HUES6 (cell line): Measurements from ENCODE around the gene OLFM2.

ENCODE experiments used
- H3K27ac ChIP-seq: 2 replicates; pipeline ENCODE4 v1.7.0; 2013; ENCODE audit warnings: low read depth, mild to moderate bottlenecking, low read length, inconsistent platforms
- H3K27me3 ChIP-seq: 2 replicates; pipeline ENCODE4 v1.6.1; 2013; ENCODE audit warnings: low read length; ENCODE audit not compliant: control insufficient read depth, insufficient read depth
- H3K36me3 ChIP-seq: 2 replicates; pipeline ENCODE4 v1.6.1; 2013; ENCODE audit warnings: low read length; ENCODE audit not compliant: control insufficient read depth, insufficient read depth
- H3K4me1 ChIP-seq: 2 replicates; pipeline ENCODE4 v1.6.1; 2013; ENCODE audit warnings: low read length; ENCODE audit not compliant: control insufficient read depth, insufficient read depth
- H3K4me3 ChIP-seq: 2 replicates; pipeline ENCODE4 v1.5.1; 2013; ENCODE audit warnings: low read depth, low read length
- H3K9ac ChIP-seq: one replicate; pipeline ENCODE4 v1.6.1; 2013; ENCODE audit warnings: mild to moderate bottlenecking, low read length
- H3K9me3 ChIP-seq: 2 replicates; pipeline ENCODE4 v1.6.1; 2013; ENCODE audit warnings: low read depth, low read length; ENCODE audit not compliant: control insufficient read depth, insufficient read depth

OLFM2 gene

GRCh38 chr19:9860407-9860806 lies 75.9 kb downstream of the OLFM2 start:
- H3K27ac ChIP-seq: no peak overlapping the region
- H3K4me3 ChIP-seq: no peak overlapping the region
- H3K27me3 ChIP-seq: no peaks in the 10 kb centered on the region
- H3K36me3 ChIP-seq: peaks cover 20% of the 10 kb centered on the region
- no peaks in the 10 kb centered on the region for H3K9me3 ChIP-seq
- H3K9ac ChIP-seq: no peak overlapping the region
- no peaks in the 10 kb centered on the region for H3K4me1 ChIP-seq

GRCh38 chr19:9858766-9859165 lies 77.5 kb downstream of the OLFM2 start:
- Histone ChIP-seq H3K27ac (no peak overlapping the region), H3K9me3 (no peaks in the 10 kb centered on the region)

GRCh38 chr19:9857920-9858746 lies 78.2 kb downstream of the OLFM2 start:
- Histone ChIP-seq H3K9ac (no peak overlapping the region), H3K9me3 (no peaks in the 10 kb centered on the region), H3K4me3 (no peak overlapping the region), H3K27ac (no peak overlapping the region), H3K4me1 (no peaks in the 10 kb centered on the region), H3K36me3 (peaks cover 25% of the 10 kb centered on the region), H3K27me3 (no peaks in the 10 kb centered on the region)

More at GRCh38 chr19:9858766-9859165, 77.5 kb downstream of the OLFM2 start:
- no peak overlapping the region for H3K9ac ChIP-seq
- H3K27me3 ChIP-seq: no peaks in the 10 kb centered on the region
- H3K4me3 ChIP-seq: no peak overlapping the region
- H3K4me1 ChIP-seq: no peaks in the 10 kb centered on the region
- H3K36me3 ChIP-seq: peaks cover 27% of the 10 kb centered on the region

- Histone ChIP-seq H3K9me3 (no peaks in the 10 kb centered on the region), H3K27ac (no peak overlapping the region), H3K9ac (no peak overlapping the region), H3K4me3 (no peak overlapping the region), H3K27me3 (no peaks in the 10 kb centered on the region), H3K36me3 (peaks cover 24% of the 10 kb centered on the region), H3K4me1 (no peaks in the 10 kb centered on the region)
Observed at GRCh38 chr19:9857076-9857721, 79.1 kb downstream of the OLFM2 start.

GRCh38 chr19:9856609-9857008 lies 79.7 kb downstream of the OLFM2 start:
- Histone ChIP-seq H3K9me3 (no peaks in the 10 kb centered on the region), H3K27ac (no peak overlapping the region), H3K4me3 (no peak overlapping the region), H3K27me3 (no peaks in the 10 kb centered on the region), H3K9ac (no peak overlapping the region), H3K4me1 (no peaks in the 10 kb centered on the region), H3K36me3 (peaks cover 26% of the 10 kb centered on the region)

- H3K4me3 ChIP-seq: no peak overlapping the region
- no peak overlapping the region for H3K27ac ChIP-seq
- peaks cover 31% of the 10 kb centered on the region for H3K36me3 ChIP-seq
- H3K27me3 ChIP-seq: no peaks in the 10 kb centered on the region
- no peak overlapping the region for H3K9ac ChIP-seq
- no peaks in the 10 kb centered on the region for H3K9me3 ChIP-seq
- H3K4me1 ChIP-seq: peaks cover 13% of the 10 kb centered on the region
Observed at GRCh38 chr19:9854282-9854846, 82.0 kb downstream of the OLFM2 start.

- Histone ChIP-seq H3K9ac (peak overlapping the region; percentile 17), H3K36me3 (peaks cover 34% of the 10 kb centered on the region), H3K27ac (no peak overlapping the region), H3K4me3 (no peak overlapping the region), H3K9me3 (no peaks in the 10 kb centered on the region), H3K4me1 (peaks cover 26% of the 10 kb centered on the region), H3K27me3 (no peaks in the 10 kb centered on the region)
Observed at GRCh38 chr19:9850235-9850959, 85.9 kb downstream of the OLFM2 start.

GRCh38 chr19:9849791-9850190 lies 86.5 kb downstream of the OLFM2 start:
- peaks cover 26% of the 10 kb centered on the region for H3K4me1 ChIP-seq
- peaks cover 38% of the 10 kb centered on the region for H3K36me3 ChIP-seq
- no peak overlapping the region for H3K9ac ChIP-seq
- H3K27me3 ChIP-seq: no peaks in the 10 kb centered on the region
- H3K27ac ChIP-seq: no peak overlapping the region
- H3K4me3 ChIP-seq: no peak overlapping the region
- H3K9me3 ChIP-seq: no peaks in the 10 kb centered on the region

GRCh38 chr19:9848762-9849161 lies 87.6 kb downstream of the OLFM2 start:
- Histone ChIP-seq H3K4me3 (no peak overlapping the region), H3K36me3 (peaks cover 40% of the 10 kb centered on the region), H3K4me1 (peaks cover 26% of the 10 kb centered on the region), H3K9me3 (no peaks in the 10 kb centered on the region), H3K9ac (no peak overlapping the region), H3K27me3 (no peaks in the 10 kb centered on the region), H3K27ac (no peak overlapping the region)

- H3K9ac ChIP-seq: no peak overlapping the region
- no peaks in the 10 kb centered on the region for H3K27me3 ChIP-seq
Observed at GRCh38 chr19:9848060-9848459, 88.3 kb downstream of the OLFM2 start.

More at GRCh38 chr19:9848060-9848459, 88.3 kb downstream of the OLFM2 start:
- Histone ChIP-seq H3K9me3 (no peaks in the 10 kb centered on the region), H3K4me1 (peaks cover 26% of the 10 kb centered on the region), H3K4me3 (no peak overlapping the region), H3K27ac (no peak overlapping the region), H3K36me3 (peaks cover 44% of the 10 kb centered on the region)
